IMR-90 (cell line): ENCODE results near the gene SLC39A5. TPM values are rescaled to one million over a fixed set of nuclear protein-coding genes. Genes with fewer than 3 reads are reported as not detected.

Source experiments
- ATAC-seq: fragments of 200-7000 bp; cut with Tn5 transposase; 2 replicates; pipeline ENCODE4 v1.9.1; 2020; ENCODE audit warnings: low read depth, mild to moderate bottlenecking, moderate library complexity
- BruUV-seq: library from RNA; stranded (reverse); fragments of 400-500 nt; replicated peaks from 2 replicates; lab custom pipeline; 2021; lab: Mats Ljungman, UMichigan
- CTCF ChIA-PET: fragments of 300-600 bp; formaldehyde crosslinking; extraction: SDS; loops from one replicate; lab custom pipeline; 2021; ENCODE audit warnings: antibody characterized with exemption; lab: Yijun Ruan, JAX
- POLR2A ChIA-PET: fragments of 300-600 bp; sonication (Branson Sonifier 250); formaldehyde crosslinking; loops from one replicate; lab custom pipeline; 2022; ENCODE audit warnings: antibody characterized with exemption; ENCODE audit not compliant: unreplicated experiment; lab: Charles Lee
- DNase-seq: peaks from one replicate; pipeline ENCODE4 v3.0.0; 2013
- H2AFZ ChIP-seq: replicated peaks from 2 replicates; pipeline ENCODE3; 2013; ENCODE audit warnings: low read length, mild to moderate bottlenecking; ENCODE audit not compliant: poor library complexity
- H2AK5ac ChIP-seq: 2 replicates; pipeline ENCODE4 v1.6.1; 2013; ENCODE audit warnings: low read depth, low read length, inconsistent platforms
- H2AK9ac ChIP-seq: replicated peaks from 2 replicates; pipeline ENCODE3; 2013; ENCODE audit warnings: mild to moderate bottlenecking, low read depth, low read length, moderate library complexity; ENCODE audit not compliant: poor library complexity
- H2BK120ac ChIP-seq: 2 replicates; pipeline ENCODE4 v1.6.1; 2013; ENCODE audit warnings: low read depth, low read length, inconsistent platforms
- H2BK15ac ChIP-seq: 3 replicates; pipeline ENCODE4 v1.6.1; 2013; ENCODE audit warnings: low read depth, low read length, inconsistent platforms
- H2BK20ac ChIP-seq: 2 replicates; pipeline ENCODE4 v1.6.1; 2013; ENCODE audit warnings: low read depth, mild to moderate bottlenecking, inconsistent platforms, low read length, moderate library complexity
- H2BK5ac ChIP-seq: 2 replicates; pipeline ENCODE4 v1.6.1; 2013; ENCODE audit warnings: mild to moderate bottlenecking, low read depth, low read length, inconsistent platforms; ENCODE audit not compliant: poor library complexity, severe bottlenecking
- H3K14ac ChIP-seq: replicated peaks from 2 replicates; pipeline ENCODE4 v1.6.1; 2013; ENCODE audit warnings: low read depth, low read length, inconsistent platforms
- H3K18ac ChIP-seq: 2 replicates; pipeline ENCODE4 v1.6.1; 2013; ENCODE audit warnings: low read depth, low read length, control low read depth
- H3K23ac ChIP-seq: 2 replicates; pipeline ENCODE4 v1.6.1; 2013; ENCODE audit warnings: low read depth, low read length, inconsistent platforms
- H3K27ac ChIP-seq: 2 replicates; pipeline ENCODE4 v1.5.1; 2013; ENCODE audit warnings: mild to moderate bottlenecking, control low read depth, low read length; ENCODE audit not compliant: insufficient read depth
- H3K27me3 ChIP-seq: 2 replicates; pipeline ENCODE4 v1.6.1; 2013; ENCODE audit warnings: low read length; ENCODE audit not compliant: control insufficient read depth, insufficient read depth
- H3K36me3 ChIP-seq: 2 replicates; pipeline ENCODE4 v1.6.1; 2013; ENCODE audit warnings: low read length, mixed read lengths; ENCODE audit not compliant: control insufficient read depth, insufficient read depth
- H3K4ac ChIP-seq: 2 replicates; pipeline ENCODE4 v1.6.1; 2013; ENCODE audit warnings: low read depth, low read length, inconsistent platforms
- H3K4me1 ChIP-seq: 2 replicates; pipeline ENCODE4 v1.6.1; 2013; ENCODE audit warnings: low read length, mixed read lengths; ENCODE audit not compliant: control insufficient read depth, insufficient read depth
- H3K4me2 ChIP-seq: 2 replicates; pipeline ENCODE4 v1.6.1; 2013; ENCODE audit warnings: low read depth, mild to moderate bottlenecking, control low read depth, low read length, moderate library complexity
- H3K4me3 ChIP-seq: 2 replicates; pipeline ENCODE4 v1.5.1; 2013; ENCODE audit warnings: low read depth, mild to moderate bottlenecking, control low read depth, low read length, moderate library complexity; ENCODE audit not compliant: insufficient read depth
- H3K56ac ChIP-seq: 2 replicates; pipeline ENCODE4 v1.6.1; 2013; ENCODE audit warnings: low read length, inconsistent platforms; ENCODE audit not compliant: insufficient read depth; ENCODE audit errors: extremely low read depth
- H3K79me1 ChIP-seq, 2 experiments: 2 replicates each; pipeline ENCODE4 v1.6.1; 2013; ENCODE audit warnings: low read length in 2 of 2, inconsistent platforms in 1 of 2, low read depth in 1 of 2
- H3K9ac ChIP-seq: 2 replicates; pipeline ENCODE4 v1.6.1; 2013; ENCODE audit warnings: low read depth, low read length, control low read depth
- H3K9me1 ChIP-seq: 2 replicates; pipeline ENCODE4 v1.6.1; 2013; ENCODE audit warnings: low read length, inconsistent platforms; ENCODE audit not compliant: insufficient read depth
- H3K9me3 ChIP-seq: 2 replicates; pipeline ENCODE4 v1.6.1; 2013; ENCODE audit warnings: low read length; ENCODE audit not compliant: control insufficient read depth, insufficient read depth
- H4K20me1 ChIP-seq: 2 replicates; pipeline ENCODE4 v1.6.1; 2013; ENCODE audit warnings: low read length, inconsistent platforms; ENCODE audit not compliant: insufficient read depth
- H4K5ac ChIP-seq: 2 replicates; pipeline ENCODE4 v1.6.1; 2013; ENCODE audit warnings: mild to moderate bottlenecking, low read depth, low read length, control low read depth
- H4K8ac ChIP-seq, 2 experiments: 2 replicates each; pipeline ENCODE4 v1.6.1; 2013; ENCODE audit warnings: low read depth in 2 of 2, low read length in 2 of 2, control low read depth in 1 of 2, inconsistent platforms in 1 of 2
- H4K91ac ChIP-seq: 2 replicates; pipeline ENCODE4 v1.6.1; 2013; ENCODE audit warnings: low read depth, low read length, inconsistent platforms; ENCODE audit not compliant: insufficient read depth
- MAFK ChIP-seq: IDR thresholded peaks from 2 replicates; pipeline ENCODE4 v1.6.1; 2012; ENCODE audit warnings: low read depth, low read length, improper control_type of control experiment
- dilution Hi-C: fragments of 300-500 bp; cut with HindIII; formaldehyde crosslinking; loops from one replicate; pipeline ENCODE4 v1.14.3; 2018; ENCODE audit warnings: low sequenced_read_pairs; ENCODE audit not compliant: unreplicated experiment
- in situ Hi-C: fragments of 300-500 bp; cut with MboI; formaldehyde crosslinking; loops from 3 replicates; pipeline ENCODE4 v1.14.3; 2019; ENCODE audit warnings: low sequenced_read_pairs, inconsistent platforms, mixed read lengths
- intact Hi-C: fragments of 100-400 bp; cut with micrococcal nuclease; formaldehyde crosslinking; loops from 2 replicates; pipeline ENCODE4 v1.10.0; 2022
- polyA plus RNA-seq, 3 experiments: library from polyadenylated mRNA; depleted of rRNA; stranded (reverse); fragments of >200 nt; gene quantifications; 2 replicates each; pipeline ENCODE4 v1.2.3, GENCODE V29; 2012; ENCODE audit warnings: low replicate concordance in 1 of 3
- total RNA-seq: library from RNA; depleted of rRNA; stranded (reverse); fragments of >200 nt; gene quantifications from 2 replicates; pipeline ENCODE4 v1.2.3, GENCODE V29; 2012
- TF ChIP-seq, protein P1 (sequence below): conservative IDR thresholded peaks from 2 replicates; pipeline ENCODE4 v1.5.1; 2012; ENCODE audit warnings: mild to moderate bottlenecking, low read depth, low read length, improper control_type of control experiment

Gene SLC39A5
- total and polyA plus RNA-seq, 2 of the 4 experiments (the other 2 are of a cell fraction) = not detected

DNA sequence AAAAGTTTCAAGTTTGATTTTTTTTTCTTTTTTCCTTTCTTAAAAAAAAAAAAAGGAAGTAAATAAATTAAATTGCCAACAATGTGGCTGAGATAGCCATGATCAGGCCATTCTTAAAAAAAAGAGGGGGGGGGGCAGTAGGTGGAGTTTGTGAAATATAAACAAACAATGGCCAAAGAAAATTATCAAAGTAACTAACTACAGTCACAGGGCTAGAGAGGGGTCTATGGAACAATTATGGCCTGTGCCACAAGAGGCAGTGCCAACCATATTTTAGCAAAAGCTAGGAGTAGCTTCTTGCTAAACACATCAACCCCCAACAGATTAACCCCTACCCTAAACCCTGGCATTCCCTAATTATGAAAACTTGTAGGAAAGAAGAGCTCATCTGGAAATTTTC, 24.4 kb upstream of the SLC39A5 start:
- ChIA-PET POLR2A (no interaction called here), CTCF (interaction anchor here (1.0 to 1.5 kb wide), 2 partner anchors 8 to 11 kb away, joined by 3 to 4 read pairs; no protein-coding TSS in a partner anchor)
- H2BK5ac ChIP-seq = no peak overlapping the region
- H3K4ac ChIP-seq = no peak overlapping the region
- peaks cover 7% of the 10 kb centered on the region for H3K4me1 ChIP-seq
- peaks cover 39% of the 10 kb centered on the region for H3K36me3 ChIP-seq
- no peak overlapping the region for H3K18ac ChIP-seq
- H3K14ac ChIP-seq = no peak overlapping the region
- H3K9ac ChIP-seq = no peak overlapping the region
- H2BK15ac ChIP-seq = no peak overlapping the region
- TF ChIP-seq, protein P1, sequence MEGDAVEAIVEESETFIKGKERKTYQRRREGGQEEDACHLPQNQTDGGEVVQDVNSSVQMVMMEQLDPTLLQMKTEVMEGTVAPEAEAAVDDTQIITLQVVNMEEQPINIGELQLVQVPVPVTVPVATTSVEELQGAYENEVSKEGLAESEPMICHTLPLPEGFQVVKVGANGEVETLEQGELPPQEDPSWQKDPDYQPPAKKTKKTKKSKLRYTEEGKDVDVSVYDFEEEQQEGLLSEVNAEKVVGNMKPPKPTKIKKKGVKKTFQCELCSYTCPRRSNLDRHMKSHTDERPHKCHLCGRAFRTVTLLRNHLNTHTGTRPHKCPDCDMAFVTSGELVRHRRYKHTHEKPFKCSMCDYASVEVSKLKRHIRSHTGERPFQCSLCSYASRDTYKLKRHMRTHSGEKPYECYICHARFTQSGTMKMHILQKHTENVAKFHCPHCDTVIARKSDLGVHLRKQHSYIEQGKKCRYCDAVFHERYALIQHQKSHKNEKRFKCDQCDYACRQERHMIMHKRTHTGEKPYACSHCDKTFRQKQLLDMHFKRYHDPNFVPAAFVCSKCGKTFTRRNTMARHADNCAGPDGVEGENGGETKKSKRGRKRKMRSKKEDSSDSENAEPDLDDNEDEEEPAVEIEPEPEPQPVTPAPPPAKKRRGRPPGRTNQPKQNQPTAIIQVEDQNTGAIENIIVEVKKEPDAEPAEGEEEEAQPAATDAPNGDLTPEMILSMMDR = 0 out of 2 replicates have a peak, but pooled peaks have one; percentile 2
- no peak for TF ChIP-seq MAFK
- no peak overlapping the region for H4K5ac ChIP-seq
- DNase-seq = no peak
- H3K23ac ChIP-seq = no peak overlapping the region
- in situ Hi-C loops = no loop called here
- H3K9me3 ChIP-seq = no peaks in the 10 kb centered on the region
- no peak overlapping the region for H2AFZ ChIP-seq
- ATAC-seq = no peak
- H4K91ac ChIP-seq = no peak overlapping the region
- no peak overlapping the region for H3K4me3 ChIP-seq
- no peaks in the 10 kb centered on the region; the same call in 1 of the 2 replicates for H3K9me1 ChIP-seq
- dilution Hi-C loops = no loop called here
- no peak overlapping the region for H2BK120ac ChIP-seq
- no peak overlapping the region for H3K4me2 ChIP-seq
- no peak overlapping the region for H3K56ac ChIP-seq
- no peaks in the 10 kb centered on the region for H3K27me3 ChIP-seq
- no peak overlapping the region for H3K27ac ChIP-seq
- BruUV-seq = no TSS peak
- H3K79me1 ChIP-seq = peaks cover 8 to 34% of the 10 kb centered on the region in 2 experiments
- H2BK20ac ChIP-seq = no peak overlapping the region
- peaks cover 13% of the 10 kb centered on the region for H4K20me1 ChIP-seq
- H4K8ac ChIP-seq = no peak overlapping the region
- H2AK9ac ChIP-seq = no peak overlapping the region
- intact Hi-C loops = no loop called here
- H2AK5ac ChIP-seq = no peak overlapping the region
